NCI-H748 (cell line): Measurements from ENCODE around the gene TMEM86B.
"Not testable (repeated sequence)": the region's sequence is repeated elsewhere in the genome, so short reads cannot be mapped to it uniquely, and the experiment has no call there.

Source experiments
- DNase-seq: peaks from one replicate; lab custom pipeline; 2025; ENCODE audit not compliant: unreplicated experiment; lab: John Stamatoyannopoulos, UW

TMEM86B gene

DNA sequence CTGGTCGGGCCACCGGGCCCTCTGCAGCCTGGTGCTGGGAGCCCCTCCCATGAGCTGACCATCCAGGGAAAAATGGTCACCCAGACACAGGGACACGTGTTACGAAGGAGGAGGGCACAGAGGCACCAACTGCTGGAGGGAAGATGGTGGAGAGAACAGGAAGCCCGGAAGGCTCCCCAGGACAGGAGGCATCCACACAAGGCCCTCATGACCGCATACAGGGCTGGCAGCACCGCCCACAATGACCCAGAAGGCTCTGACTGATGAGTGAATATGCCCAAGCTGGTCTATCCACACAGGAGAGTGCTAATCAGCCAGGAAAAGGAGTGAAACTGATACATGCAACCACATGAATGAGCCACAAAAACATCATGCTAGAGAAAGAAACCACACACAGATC is 14.0 kb upstream of the TMEM86B start:
- no peak for DNase-seq

DNA sequence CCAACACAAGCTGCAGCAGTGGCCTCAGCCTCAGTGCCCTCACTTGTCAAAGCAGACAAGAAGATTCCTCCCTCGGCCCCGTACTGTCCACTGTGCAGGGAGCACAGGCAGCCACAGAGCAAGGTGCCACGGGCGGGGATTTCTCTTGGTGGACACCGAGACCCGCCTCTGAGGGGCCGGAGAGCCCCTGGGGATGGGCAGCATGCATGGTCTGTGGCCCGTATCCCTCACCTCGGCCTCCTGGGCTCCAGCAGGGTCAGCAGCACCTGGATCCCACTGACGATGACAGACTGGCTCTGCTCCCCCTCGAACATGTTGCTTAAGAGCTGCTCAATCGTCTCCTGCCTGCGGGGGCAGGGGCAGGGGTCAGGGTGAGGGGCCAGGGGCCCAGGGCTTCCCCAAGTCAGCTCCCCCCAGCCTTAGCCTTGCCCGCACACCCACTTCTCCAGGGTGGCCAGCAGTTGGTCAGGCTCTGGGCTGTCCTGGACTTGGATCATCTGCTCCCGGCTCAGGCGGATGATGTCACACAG is 13.4 kb upstream of the TMEM86B start:
- no peak for DNase-seq

DNA sequence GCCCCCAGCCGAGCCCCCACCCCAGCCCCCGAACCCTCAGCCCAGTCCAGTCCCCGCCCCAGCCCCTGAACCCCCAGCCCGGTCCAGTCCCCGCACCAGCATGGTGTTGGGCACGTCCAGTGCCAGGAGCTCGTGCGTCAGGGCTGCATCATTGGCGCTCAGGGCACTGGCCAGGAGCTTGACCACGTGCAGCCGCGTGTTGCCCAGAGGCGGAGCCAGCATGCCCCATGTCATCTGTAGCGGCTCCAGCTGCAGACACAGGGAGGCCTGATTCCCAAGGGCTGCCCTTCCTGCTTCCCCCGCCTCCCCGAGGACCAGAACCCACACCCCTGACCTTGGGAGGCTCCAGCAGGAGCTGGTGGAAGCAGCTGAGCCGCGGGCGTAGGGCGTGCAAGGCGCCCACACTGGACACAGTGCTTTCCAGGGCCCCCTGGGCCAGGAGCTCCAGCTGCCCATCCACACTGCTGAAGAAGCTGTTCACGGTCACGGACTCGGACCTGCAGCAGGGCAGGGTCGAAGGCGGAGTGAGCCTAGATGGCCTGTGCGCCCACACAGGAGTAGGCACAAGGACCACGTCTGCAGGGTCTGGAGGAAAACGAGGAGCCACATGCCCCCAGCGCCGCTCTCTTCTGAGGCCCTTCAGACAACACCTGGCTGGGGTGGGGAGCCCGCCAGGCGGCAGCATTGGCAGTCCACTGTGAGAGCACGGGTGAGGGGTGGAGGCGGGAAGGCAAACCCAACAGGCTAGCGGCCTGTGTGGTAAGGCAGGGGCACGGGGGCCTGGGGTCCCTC is 12.8 kb upstream of the TMEM86B start:
- DNase-seq: no peak

DNA sequence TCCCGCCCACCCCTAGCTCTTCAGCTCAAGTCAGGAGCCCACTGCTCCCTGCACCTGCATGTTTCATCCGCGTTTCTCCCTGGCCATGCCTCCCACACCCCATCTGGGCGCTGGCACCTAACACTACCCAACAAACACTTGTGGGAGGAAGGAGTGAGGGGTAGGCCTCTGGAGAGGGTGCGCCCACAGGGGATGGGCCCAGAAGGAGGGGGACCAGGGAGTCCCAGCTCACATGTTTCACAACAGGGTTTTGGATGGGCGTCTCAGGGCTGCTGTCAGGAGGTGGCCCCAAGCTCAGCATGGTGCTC is 12.1 kb upstream of the TMEM86B start:
- DNase-seq: no peak

DNA sequence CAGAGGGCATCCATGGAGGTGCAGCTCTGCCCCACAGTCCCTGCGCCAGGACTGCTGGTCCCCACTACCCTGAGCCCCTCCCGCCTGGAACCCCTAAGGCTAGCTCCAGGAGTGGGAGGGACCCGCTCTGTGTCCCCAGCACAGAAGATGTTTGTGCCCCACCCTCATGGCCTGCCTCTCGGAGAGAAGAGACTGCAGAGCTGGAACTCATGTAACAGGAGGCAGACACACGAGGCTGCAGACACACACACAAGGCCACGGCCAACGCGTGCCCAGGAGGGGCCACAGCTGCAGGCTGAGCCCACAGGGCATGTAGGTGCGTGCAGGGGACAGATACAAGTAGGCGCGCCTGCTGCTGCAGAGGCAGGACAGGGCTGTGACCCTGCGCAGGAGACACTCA is 10.4 kb upstream of the TMEM86B start:
- no peak for DNase-seq

DNA sequence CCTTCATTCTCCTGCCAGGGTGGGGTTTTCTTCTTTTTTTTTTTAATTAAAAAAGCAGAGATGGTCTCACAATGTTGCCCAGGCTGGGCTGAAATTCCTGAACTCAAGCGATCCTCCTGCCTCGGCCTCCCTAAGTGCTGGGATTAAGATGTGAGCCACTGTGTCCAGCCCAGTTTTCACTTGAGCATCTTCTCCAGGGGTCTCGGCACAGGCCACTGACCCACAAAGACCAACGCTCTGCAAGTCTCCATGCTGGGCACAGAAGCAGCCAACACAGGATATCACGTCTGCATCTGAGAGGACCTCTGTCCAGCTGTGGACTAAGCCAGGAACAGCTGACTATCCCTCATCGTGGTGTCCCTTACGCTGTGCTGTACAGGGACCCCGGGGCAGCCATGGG is 9.5 kb upstream of the TMEM86B start:
- no peak for DNase-seq

DNA sequence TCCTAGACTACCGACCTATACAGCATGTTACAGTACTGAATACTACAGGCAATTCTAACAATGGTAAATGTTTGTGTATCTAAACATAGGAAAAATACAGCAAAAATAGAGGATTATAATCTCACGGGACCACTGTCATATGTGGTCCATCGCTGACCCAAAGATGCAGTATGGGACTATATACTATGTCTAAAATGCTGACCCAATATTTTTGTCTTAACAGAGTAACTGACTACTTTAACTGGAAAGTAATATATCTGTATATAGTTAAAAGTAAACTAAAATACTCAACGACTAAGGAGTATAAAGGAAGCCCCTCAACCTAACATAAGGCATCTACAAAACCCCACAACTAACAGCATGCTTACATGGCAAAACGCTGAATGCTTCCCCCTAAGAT is 4.4 kb upstream of the TMEM86B start:
- no peak for DNase-seq

DNA sequence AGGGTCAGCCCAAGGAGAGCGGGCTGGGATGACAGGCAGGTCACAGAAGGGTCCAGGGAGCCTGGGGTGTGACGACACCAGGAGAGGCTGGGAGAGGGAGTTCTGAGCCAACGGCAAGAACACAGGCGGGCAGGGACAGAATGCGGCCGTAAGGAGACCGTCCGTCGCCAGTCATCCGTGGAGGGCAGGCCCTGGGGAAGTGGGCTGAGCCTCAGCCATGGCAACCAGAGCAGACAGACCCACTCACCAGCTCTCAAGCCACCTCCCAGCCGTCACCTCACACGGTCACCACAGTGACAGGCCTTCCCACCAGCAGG is 3.7 kb upstream of the TMEM86B start:
- no peak for DNase-seq

DNA sequence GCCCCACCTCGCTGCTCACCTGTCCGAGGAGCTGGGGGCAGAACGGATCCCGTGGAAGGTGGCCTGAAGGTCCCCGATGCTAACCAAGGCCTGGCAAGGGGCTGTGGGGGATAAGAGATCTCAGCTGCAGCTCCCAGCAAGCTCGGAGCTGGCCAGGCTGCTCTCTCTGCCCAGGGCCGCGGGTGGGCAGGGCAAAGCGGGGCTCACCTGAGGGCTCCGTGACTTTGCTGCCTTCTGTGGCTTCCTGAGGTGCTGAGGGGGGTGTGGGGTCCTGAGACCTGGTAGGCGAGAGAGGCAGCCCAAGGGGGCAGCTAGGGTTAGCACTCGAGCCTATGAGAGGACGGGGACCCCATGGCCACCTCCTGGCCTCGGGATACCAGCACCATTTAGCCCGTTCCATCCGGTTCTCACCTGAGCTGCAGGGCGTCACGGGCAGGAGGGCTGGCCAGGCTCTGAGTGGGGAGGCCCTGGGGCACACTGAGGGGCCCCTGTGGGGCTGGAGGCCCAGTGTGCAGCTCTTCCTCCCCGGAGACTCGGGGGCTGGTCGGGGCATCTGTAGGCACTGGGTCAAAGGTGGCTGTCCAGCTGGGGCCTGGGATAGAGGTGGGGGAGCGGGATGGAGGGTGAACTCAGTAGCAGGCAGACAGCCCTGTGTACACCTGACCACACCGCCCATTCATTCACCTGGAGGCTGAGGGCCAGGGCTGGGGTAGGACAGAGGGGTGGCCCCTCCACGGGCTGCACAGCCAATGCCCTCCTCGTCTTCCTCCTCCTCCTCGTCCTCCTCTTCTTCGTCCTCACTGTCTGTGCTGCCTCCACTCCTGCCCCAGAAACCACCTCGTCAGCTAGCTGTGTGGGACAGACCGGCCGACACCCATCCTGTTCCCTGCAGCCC is 3.1 kb upstream of the TMEM86B start:
- DNase-seq: no peak

DNA sequence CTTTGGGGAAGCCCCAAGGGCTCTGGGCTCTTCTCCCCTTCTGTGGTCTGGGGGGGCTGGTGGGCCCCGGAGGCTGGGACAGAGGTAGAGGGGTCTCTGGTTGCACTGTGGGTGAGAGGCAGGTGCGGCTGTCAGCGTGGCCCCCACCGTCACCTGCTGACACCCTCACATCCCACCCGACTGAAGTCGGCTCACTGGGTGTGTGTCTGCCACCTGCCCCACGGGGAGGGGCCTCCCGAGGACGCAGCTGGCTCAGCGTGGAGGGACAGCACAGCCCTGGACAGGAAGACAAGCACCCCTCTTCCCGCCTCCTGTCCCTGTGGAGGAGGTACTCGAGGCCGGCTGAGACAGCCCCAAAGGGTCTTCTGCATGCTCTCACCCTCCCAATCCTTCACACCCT is 2.2 kb upstream of the TMEM86B start:
- no peak for DNase-seq

DNA sequence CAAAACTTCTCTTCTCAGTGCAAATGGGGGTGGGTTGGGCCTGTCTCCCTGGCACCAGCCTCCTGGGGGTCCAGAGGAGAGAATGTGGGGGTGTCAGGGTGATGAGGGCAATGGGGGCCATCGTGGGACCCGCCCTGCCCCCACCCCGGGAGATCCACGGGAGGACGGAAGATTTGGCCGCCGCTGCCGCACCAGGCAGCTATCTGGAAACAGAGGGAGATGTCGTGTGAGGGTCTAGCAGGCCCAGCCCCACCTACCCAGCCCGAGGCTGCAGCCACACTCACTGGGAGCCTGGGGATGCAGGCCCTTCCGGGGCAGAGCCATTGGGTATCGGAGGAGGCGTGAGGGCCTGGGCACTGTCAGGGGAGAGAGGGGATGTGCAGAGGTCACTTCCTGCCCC is 1.8 kb upstream of the TMEM86B start:
- DNase-seq: no peak

DNA sequence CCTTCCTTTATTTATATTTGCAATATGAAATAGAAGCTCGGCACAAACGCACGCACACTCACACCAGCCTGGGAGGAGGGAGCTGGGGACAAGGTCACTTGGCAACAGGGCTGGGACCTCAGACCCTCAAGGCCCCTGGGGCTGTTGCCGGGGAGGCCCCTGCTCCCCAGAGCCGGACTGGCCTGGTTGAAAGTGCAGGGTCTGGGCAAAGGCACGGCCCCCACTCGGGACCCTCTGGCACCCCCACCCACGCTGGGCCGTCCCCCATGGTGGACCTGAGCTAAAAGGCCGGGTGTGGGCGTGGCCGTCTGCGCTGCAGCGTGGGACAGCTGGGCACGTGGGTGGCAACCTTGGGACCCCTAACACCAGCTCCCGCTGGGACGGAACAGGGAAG is 1.2 kb upstream of the TMEM86B start:
- no peak for DNase-seq

DNA sequence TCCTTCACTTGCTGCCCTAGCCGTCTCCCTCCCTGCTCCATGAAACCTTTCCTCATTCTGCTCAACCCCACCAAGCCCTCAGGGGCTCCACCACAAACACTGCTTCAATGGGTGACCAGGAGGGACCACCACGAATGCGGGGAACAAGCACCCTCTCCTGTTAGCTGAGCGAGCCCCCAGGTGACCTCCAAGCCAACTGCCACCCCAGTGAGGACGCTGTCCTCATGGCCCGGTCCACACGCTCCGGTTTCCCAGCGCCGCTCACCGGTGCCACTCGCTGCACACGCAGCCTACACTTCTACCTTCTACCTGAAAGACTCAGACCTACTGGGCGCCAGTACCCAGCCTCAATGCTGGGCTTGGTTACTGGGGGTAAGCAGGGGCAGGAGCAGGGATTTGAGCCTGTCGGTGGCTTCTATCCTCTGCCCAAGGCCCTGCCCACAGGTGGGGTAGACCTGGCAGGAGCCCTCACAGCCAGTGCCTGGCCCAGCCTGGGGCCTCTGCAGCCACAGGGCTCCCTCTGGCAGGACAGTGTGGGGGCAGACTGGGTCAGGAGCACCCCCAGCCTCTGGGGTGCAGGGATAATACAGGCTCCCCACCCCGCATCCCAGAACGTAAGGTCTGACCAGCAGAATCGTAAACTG is 704 bp upstream of the TMEM86B start:
- no peak for DNase-seq

DNA sequence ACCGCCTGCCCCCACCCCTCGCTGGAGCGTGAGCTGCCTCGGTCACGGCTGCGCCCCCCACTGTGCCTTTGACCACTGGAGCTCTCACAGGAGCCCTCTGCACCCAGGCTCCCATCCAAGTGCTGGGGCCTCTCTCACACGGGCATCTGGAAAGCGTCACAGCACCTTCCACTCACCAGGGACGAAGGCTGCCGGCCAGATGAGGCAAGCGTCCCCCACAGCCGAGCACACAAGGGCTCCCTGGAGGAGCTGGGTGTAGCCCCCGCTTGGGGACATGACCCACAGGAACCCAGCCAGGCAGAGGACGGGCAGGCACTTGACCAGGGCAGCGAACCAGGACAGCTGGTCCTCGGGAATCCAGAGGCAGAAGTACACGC is 560 bp downstream of the TMEM86B start:
- DNase-seq: no peak

DNA sequence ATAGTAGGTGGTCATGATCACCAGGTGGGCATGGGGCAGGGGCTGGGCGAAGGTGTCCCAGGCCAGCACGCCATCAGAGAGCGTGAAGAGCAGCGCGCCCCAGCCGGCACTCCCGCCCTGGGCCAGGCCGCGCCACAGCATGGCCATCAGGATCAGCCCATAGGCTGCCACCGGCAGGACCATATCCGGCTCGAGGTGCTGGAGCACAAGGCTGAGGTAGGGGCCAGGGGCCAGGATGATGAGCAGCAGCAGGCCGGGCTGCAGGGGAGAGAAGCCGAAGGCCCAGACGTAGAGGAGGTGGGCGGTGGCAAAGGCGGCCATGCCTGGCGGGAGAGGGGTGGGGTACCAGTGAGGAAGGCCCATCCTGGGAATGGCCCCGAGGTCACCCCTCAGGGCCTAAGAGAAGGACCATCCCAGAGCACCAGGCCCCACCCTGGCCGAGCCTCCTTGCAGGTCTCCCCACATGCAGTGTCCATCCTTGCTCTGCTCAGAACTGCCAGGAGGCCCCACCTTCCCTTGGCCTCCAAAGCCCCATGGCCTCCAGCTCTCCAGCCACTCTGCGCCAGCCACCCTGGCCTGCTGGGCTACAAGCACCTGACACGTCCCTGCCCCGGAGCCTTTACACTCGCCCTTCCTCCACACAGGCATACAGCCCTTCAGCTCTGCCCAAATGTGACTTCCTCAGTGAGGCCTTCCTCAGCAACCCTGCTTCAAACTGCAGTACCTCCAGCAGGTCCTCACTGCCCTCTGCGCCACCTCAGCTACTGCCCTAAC is 1.1 kb downstream of the TMEM86B start:
- no peak for DNase-seq

DNA sequence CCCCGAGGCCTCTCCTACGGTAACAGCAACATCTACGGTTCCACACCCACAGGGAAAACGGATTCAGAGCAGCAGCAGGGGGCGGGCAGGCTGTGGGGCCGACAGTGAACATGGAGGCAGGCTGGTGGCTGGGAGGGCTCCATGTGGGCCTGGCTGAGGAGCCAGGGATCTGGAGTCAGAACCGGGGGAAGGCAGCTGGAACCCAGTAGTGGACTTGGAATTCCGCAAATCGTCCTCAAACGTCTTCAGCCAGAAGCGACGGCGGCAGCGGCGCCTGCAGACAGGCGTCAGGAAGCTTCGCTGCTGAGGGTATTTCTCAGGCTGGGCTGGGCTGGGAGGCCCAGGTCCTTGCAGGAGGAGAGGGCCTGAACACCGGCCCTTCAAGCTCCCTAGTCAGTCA is 1.8 kb downstream of the TMEM86B start:
- DNase-seq: no peak

DNA sequence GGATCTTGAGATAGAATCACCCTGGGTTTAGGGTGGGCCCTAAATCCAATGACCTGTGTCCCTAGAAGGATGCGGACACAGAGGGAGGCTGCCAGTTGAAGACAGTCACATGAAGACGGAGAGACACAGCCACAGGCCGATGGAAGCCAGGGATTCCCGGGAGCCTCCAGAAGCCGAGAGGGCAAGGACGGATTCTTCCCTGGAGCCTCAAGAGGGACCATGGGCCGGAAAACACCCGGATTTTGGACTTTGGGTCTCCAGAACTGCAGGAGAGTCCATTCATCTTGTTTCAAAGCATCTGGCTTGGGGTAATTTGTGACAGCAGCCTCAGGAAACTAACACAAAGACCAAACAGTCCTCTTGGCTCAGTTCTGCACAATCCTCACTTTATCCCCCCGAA is 2.3 kb downstream of the TMEM86B start:
- no peak for DNase-seq

DNA sequence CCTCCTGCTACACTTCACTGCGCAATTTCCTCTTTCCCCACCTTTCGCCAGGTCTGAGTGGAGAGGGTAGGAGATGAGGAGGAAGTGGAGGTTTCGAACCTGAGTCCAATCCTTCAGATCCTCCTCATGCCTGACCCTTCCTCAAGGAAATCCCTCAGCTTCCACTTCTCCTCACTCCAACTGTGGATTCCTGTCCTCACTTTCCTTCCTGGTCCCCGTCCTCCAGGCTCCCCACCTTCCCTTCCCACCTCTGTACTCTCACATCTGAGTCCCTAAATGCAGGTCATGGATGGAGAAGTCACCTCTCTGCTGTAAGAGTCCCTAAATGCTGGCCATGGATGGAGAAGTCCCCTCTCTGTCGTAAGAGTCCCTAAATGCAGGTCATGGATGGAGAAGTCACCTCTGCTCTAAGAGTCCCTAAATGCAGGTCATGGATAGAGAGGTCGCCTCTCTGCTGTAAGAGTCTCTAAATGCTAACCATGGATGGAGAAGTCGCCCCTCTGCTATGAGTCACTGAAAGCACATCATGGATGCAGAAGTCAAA is 3.1 kb downstream of the TMEM86B start:
- no peak for DNase-seq

DNA sequence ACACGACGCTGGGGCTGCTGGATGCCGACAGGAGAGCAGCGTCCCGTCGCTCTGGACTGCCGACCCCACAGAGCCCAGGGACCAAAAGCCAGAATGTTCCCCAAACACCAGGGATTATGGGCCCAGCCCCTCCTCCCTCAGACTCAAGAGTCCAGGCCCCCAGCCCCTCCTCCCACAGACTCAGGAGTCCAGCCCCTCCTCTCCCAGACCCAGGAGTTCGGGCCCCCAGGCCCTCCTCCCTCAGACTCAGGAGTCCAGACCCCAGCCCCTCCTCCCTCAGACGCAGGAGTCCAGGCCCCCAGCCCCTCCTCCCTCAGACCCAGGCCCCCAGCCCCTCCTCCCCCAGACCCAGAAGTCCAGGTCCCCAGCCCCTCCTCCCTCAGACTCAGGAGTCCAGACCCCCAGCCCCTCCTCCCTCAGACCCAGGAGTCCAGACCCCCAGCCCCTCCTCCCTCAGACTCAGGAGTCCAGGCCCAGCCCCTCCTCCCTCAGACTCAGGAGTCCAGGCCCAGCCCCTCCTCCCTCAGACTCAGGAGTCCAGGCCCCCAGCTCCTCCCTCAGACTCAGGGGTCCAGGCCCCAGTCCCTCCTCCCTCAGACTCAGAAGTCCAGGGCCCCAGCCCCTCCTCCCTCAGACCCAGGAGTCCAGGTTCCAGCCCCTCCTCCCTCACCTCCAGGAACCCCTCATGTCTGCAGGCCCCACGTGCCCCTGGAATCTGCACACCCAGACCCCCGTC is 3.7 kb downstream of the TMEM86B start:
- not testable (repeated sequence) for DNase-seq

DNA sequence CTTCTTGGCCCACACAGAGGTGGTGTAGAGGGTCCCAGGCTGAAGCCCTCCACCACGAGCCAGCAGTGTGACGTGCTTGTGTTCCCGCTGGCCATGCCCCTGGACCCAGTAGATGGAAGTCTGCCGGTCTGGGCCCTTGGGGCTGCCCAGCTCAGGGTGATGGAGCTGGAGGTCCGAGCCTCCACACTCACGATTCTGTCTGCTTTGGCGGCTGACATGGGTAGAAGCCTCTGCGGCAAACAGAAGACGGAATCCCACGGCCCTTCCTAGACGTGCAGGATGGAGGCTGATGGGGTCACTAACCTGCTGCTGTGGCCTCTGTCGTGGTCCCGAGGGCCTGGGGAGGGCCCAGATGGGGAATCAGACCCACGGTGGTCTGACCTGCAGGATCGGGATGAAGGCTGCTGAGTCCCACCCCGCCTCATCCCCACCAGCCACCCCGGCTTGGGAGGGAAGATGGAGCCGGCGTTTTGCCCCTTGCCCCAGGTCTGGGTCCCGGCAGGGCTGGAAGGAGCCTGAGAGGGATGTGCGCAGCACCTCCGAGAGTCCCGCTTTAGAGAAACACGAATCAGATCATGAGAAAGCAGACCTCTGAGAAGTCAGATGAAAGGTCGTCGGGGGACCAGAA is 4.4 kb downstream of the TMEM86B start:
- no peak for DNase-seq
